ENCODE results near the gene RPS15.

- TF ChIP-seq YY1 (IDR thresholded peaks at IDR 0.05; ENCODE audit: extremely low read depth, insufficient replicate concordance, low read depth, low read length) = no peak
- no peak for TF ChIP-seq ZNF274 (IDR thresholded peaks at IDR 0.05; ENCODE audit: low read depth, low read length)
- no peak for TF ChIP-seq CTCF (IDR thresholded peaks at IDR 0.05 in 2 of 3, conservative IDR thresholded peaks at IDR 0.05 in 1 of 3; ENCODE audit: borderline replicate concordance in 1 of 3, insufficient read depth in 1 of 3, low read depth in 2 of 3, low read length in 2 of 3)
- TF ChIP-seq TCF7L2 (IDR thresholded peaks at IDR 0.05; ENCODE audit: borderline replicate concordance, extremely low read depth, insufficient read depth, insufficient read length) = no peak
- no peak for TF ChIP-seq JUND (IDR thresholded peaks at IDR 0.05)
- no peak for TF ChIP-seq ZBTB33 (IDR thresholded peaks at IDR 0.05; ENCODE audit: extremely low read depth, insufficient replicate concordance, low read length)
- no peak for TF ChIP-seq EZH2phosphoT487 (IDR thresholded peaks at IDR 0.05; ENCODE audit: borderline replicate concordance)
- TF ChIP-seq MAX (IDR thresholded peaks at IDR 0.05) = no peak
- TF ChIP-seq POLR2A (IDR thresholded peaks at IDR 0.05; ENCODE audit: borderline replicate concordance, extremely low read depth, insufficient read depth, insufficient read length) = no peak
- TF ChIP-seq EZH2 (IDR thresholded peaks at IDR 0.05) = no peak
- no peak for TF ChIP-seq POLR2AphosphoS5 (IDR thresholded peaks at IDR 0.05; ENCODE audit: low read depth, low read length)
Observed at GRCh38 chr19:1475751-1476437, 37.7 kb downstream of the RPS15 start.
